H1 (cell line): ENCODE data around the gene BCL11A. TPM values are rescaled to one million over a fixed set of nuclear protein-coding genes. Genes with fewer than 3 reads are reported as not detected.

Experiments used
- CTCF ChIA-PET: fragments of 300-600 bp; sonication (Branson Sonifier 250); formaldehyde crosslinking; loops from one replicate; lab custom pipeline; 2021; ENCODE audit not compliant: partially characterized antibody; lab: Charles Lee
- POLR2A ChIA-PET: fragments of 300-600 bp; sonication (Branson Sonifier 250); formaldehyde crosslinking; loops from one replicate; lab custom pipeline; 2021; ENCODE audit warnings: inconsistent platforms; ENCODE audit not compliant: partially characterized antibody; lab: Charles Lee
- DNase-seq, 2 experiments: peaks; one replicate each; pipeline versions ENCODE4 v3.0.0 to v3.0.0-alpha.2; 2010 to 2022; ENCODE audit warnings: low spot score in 2 of 2, low read depth in 1 of 2, mixed read lengths in 1 of 2
- FAIRE-seq: peaks from 2 replicates; lab custom pipeline; 2011; peaks lifted over from hg19 to GRCh38; lab: Jason Lieb, UNC
- H2AFZ ChIP-seq: 2 replicates; pipeline ENCODE4 v1.8.1; 2012; ENCODE audit warnings: low read length, inconsistent platforms
- H2AK5ac ChIP-seq: 2 replicates; pipeline ENCODE4 v1.6.1; 2013; ENCODE audit warnings: low read depth, low read length
- H2BK120ac ChIP-seq: replicated peaks from 2 replicates; pipeline ENCODE3; 2013; ENCODE audit warnings: low read depth, low read length, inconsistent platforms
- H2BK12ac ChIP-seq: 2 replicates; pipeline ENCODE4 v1.6.1; 2013; ENCODE audit warnings: low read depth, low read length
- H2BK15ac ChIP-seq: 2 replicates; pipeline ENCODE4 v1.6.1; 2013; ENCODE audit warnings: low read length
- H2BK20ac ChIP-seq: 2 replicates; pipeline ENCODE4 v1.6.1; 2013; ENCODE audit warnings: low read length
- H2BK5ac ChIP-seq: 2 replicates; pipeline ENCODE4 v1.6.1; 2013; ENCODE audit warnings: low read depth, low read length
- H3K14ac ChIP-seq: 2 replicates; pipeline ENCODE4 v1.6.1; 2013; ENCODE audit warnings: inconsistent platforms; ENCODE audit not compliant: insufficient read length
- H3K18ac ChIP-seq: 2 replicates; pipeline ENCODE4 v1.6.1; 2013; ENCODE audit warnings: low read length; ENCODE audit errors: extremely low read depth
- H3K23ac ChIP-seq: 2 replicates; pipeline ENCODE4 v1.6.1; 2013; ENCODE audit warnings: inconsistent platforms; ENCODE audit not compliant: insufficient read length
- H3K23me2 ChIP-seq: 2 replicates; pipeline ENCODE4 v1.6.1; 2013; ENCODE audit warnings: low read depth, low read length
- H3K27ac ChIP-seq: 2 replicates; pipeline ENCODE4 v1.6.1; 2011; ENCODE audit warnings: low read depth, low read length, inconsistent platforms
- H3K27me3 ChIP-seq, 4 experiments: replicated peaks in 1 of 4; 1 replicate in 1 of 4; 2 replicates in 3 of 4; pipeline versions ENCODE4 v1.6.1 to v1.8.1; 2011 to 2013; ENCODE audit warnings: low read length in 3 of 4, mild to moderate bottlenecking in 3 of 4, inconsistent platforms in 2 of 4, mixed read lengths in 2 of 4, moderate library complexity in 1 of 4; ENCODE audit not compliant: control insufficient read depth in 3 of 4, insufficient read depth in 3 of 4; ENCODE audit errors: extremely low read depth in 1 of 4
- H3K36me3 ChIP-seq, 4 experiments: 2 replicates each; pipeline versions ENCODE4 v1.6.1 to v1.8.1; 2011 to 2013; ENCODE audit warnings: mild to moderate bottlenecking in 4 of 4, low read length in 3 of 4, moderate library complexity in 2 of 4, control low read depth in 1 of 4, inconsistent platforms in 1 of 4; ENCODE audit not compliant: insufficient read depth in 4 of 4, control insufficient read depth in 2 of 4
- H3K4ac ChIP-seq: replicated peaks from 2 replicates; pipeline ENCODE3; 2013; ENCODE audit warnings: low read length, low read depth, mixed read lengths, inconsistent platforms; ENCODE audit not compliant: insufficient read length
- H3K4me1 ChIP-seq, 4 experiments: replicated peaks in 1 of 4; 1 replicate in 1 of 4; 2 replicates in 3 of 4; pipeline versions ENCODE4 v1.6.1 to v1.8.1; 2011 to 2013; ENCODE audit warnings: low read length in 3 of 4, inconsistent platforms in 2 of 4, mixed read lengths in 1 of 4; ENCODE audit not compliant: insufficient read depth in 4 of 4, control insufficient read depth in 3 of 4
- H3K4me2 ChIP-seq, 2 experiments: 2 replicates each; pipeline versions ENCODE4 v1.6.1 to v1.8.1; 2011 to 2013; ENCODE audit warnings: low read depth in 2 of 2, low read length in 2 of 2, control low read depth in 1 of 2, inconsistent platforms in 1 of 2, mild to moderate bottlenecking in 1 of 2; ENCODE audit not compliant: insufficient read depth in 1 of 2
- H3K4me3 ChIP-seq, 4 experiments: fragments of 200-600, 300-600 bp in 1 of 4; sonication (generic), shearing (Covaris generic), sonication (Bioruptor Twin) in 1 of 4; 2 replicates each; pipeline versions ENCODE4 v1.5.1 to v1.8.1; 2011 to 2016; ENCODE audit warnings: low read length in 4 of 4, low read depth in 3 of 4, control low read depth in 2 of 4, inconsistent platforms in 2 of 4, mild to moderate bottlenecking in 2 of 4, mixed read lengths in 1 of 4, moderate library complexity in 1 of 4; ENCODE audit not compliant: insufficient read depth in 2 of 4; ENCODE audit errors: extremely low read depth in 1 of 4
- H3K56ac ChIP-seq: replicated peaks from 2 replicates; pipeline ENCODE3; 2013; ENCODE audit warnings: low read depth, mild to moderate bottlenecking, mixed read lengths, low read length, inconsistent platforms; ENCODE audit not compliant: insufficient read length
- H3K79me1 ChIP-seq: 2 replicates; pipeline ENCODE4 v1.6.1; 2013; ENCODE audit warnings: low read depth, low read length, control low read depth
- H3K79me2 ChIP-seq, 2 experiments: 2 replicates each; pipeline versions ENCODE4 v1.6.1 to v1.8.1; 2012 to 2013; ENCODE audit warnings: low read length in 2 of 2, mild to moderate bottlenecking in 2 of 2, inconsistent platforms in 1 of 2; ENCODE audit not compliant: insufficient read depth in 2 of 2, control insufficient read depth in 1 of 2
- H3K9ac ChIP-seq, 4 experiments: replicated peaks in 1 of 4; 1 replicate in 1 of 4; 2 replicates in 3 of 4; pipeline versions ENCODE4 v1.6.1 to v1.8.1; 2011 to 2013; ENCODE audit warnings: low read depth in 3 of 4, low read length in 3 of 4, control low read depth in 2 of 4, mild to moderate bottlenecking in 2 of 4, moderate library complexity in 2 of 4, inconsistent platforms in 1 of 4; ENCODE audit errors: extremely low read depth in 1 of 4
- H3K9me3 ChIP-seq, 2 experiments: 2 replicates each; pipeline versions ENCODE4 v1.6.1 to v1.8.1; 2012 to 2013; ENCODE audit warnings: mild to moderate bottlenecking in 2 of 2, moderate library complexity in 2 of 2, control low read depth in 1 of 2, inconsistent platforms in 1 of 2, low read depth in 1 of 2, low read length in 1 of 2, mixed read lengths in 1 of 2; ENCODE audit not compliant: insufficient read depth in 2 of 2
- H4K20me1 ChIP-seq, 2 experiments: replicated peaks in 1 of 2; 2 replicates each; pipeline versions ENCODE3 to v1.8.1; 2011 to 2013; ENCODE audit warnings: inconsistent platforms in 2 of 2, low read length in 2 of 2, mild to moderate bottlenecking in 1 of 2; ENCODE audit not compliant: insufficient read depth in 2 of 2, control insufficient read depth in 1 of 2
- H4K5ac ChIP-seq: 2 replicates; pipeline ENCODE4 v1.6.1; 2013; ENCODE audit warnings: low read length, low read depth, mixed read lengths, inconsistent platforms; ENCODE audit not compliant: insufficient read length
- H4K8ac ChIP-seq: 2 replicates; pipeline ENCODE4 v1.8.0; 2013; ENCODE audit warnings: mild to moderate bottlenecking, moderate library complexity, low read length, inconsistent platforms; ENCODE audit not compliant: insufficient read depth; ENCODE audit errors: extremely low read depth
- H4K91ac ChIP-seq: replicated peaks from 2 replicates; pipeline ENCODE3; 2013; ENCODE audit warnings: low read length, mixed read lengths, inconsistent platforms; ENCODE audit not compliant: insufficient read length
- RAD21 ChIP-seq, 2 experiments: IDR thresholded peaks in 1 of 2; conservative IDR thresholded peaks in 1 of 2; 2 replicates each; pipeline ENCODE4 v1.6.1; 2011; ENCODE audit warnings: low read depth in 2 of 2, low read length in 2 of 2, improper control_type of control experiment in 1 of 2, inconsistent platforms in 1 of 2, mild to moderate bottlenecking in 1 of 2, moderate library complexity in 1 of 2
- RXRA ChIP-seq: IDR thresholded peaks from 2 replicates; pipeline ENCODE4 v1.6.1; 2011; ENCODE audit warnings: low read depth, mild to moderate bottlenecking, low read length, moderate library complexity; ENCODE audit not compliant: insufficient read depth
- WGBS, 2 experiments: shearing (Covaris generic) in 1 of 2; methylation state at CpG; one replicate each; pipeline versions ENCODE4 v1.1.6 to v1.1.7; 2013 to 2015; ENCODE audit warnings: low lambda C conversion rate in 2 of 2, mixed read lengths in 2 of 2, inconsistent platforms in 1 of 2, low coverage in 1 of 2, missing lambda C conversion rate in 1 of 2; ENCODE audit not compliant: insufficient replicate concordance in 2 of 2, insufficient coverage in 1 of 2, insufficient read length in 1 of 2; ENCODE audit errors: extremely low coverage in 1 of 2, missing lambda C conversion rate in 1 of 2; 5-methylcytosine and 5-hydroxymethylcytosine counted together
- polyA plus RNA-seq, 7 experiments: library from polyadenylated mRNA; depleted of rRNA in 3 of 7; stranded (reverse) in 5 of 7; unstranded in 2 of 7; fragments of >200 nt in 5 of 7; fragments of 200-250 nt in 2 of 7; gene quantifications; 1 replicate in 5 of 7; 2 replicates in 1 of 7; 4 replicates in 1 of 7; pipeline versions ENCODE4 v1.2.1 to v1.2.3, GENCODE V29; 2011 to 2013; ENCODE audit warnings: missing spikeins in 2 of 7, mixed read lengths in 2 of 7
- total RNA-seq: library from RNA; stranded (reverse); fragmentation: NEBNext Ultra II Directional; extraction: Animal tissue kit (Norgen Biotek cat#: 25700); gene quantifications from 2 replicates; pipeline ENCODE4 v1.2.1, GENCODE V29; 2021

Gene BCL11A
- total and polyA plus RNA-seq, 2 of the 8 experiments (the other 6 are each of a cell fraction or from before 2014, with no cell fraction given), result 11.9 to 59.3 TPM

DNA sequence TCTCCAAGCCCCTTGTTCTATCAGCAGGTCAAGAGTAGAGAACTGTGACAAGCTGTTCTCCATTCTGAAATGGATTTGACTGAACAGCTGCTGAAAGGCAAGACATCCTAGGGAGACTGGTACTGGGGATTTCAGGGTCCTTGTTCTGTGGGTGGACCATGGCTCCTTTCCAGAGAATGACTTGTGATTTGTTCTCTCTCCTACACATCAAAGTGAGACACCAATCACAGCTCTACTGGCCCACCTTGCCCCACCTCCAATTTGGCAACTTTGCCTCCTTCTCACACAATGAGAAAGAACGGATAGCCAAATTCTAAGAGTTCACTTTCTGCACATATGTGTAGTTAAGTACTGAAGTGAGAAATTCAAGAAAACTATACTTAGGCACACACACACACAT is 67.4 kb downstream of the BCL11A start:
- Histone ChIP-seq H3K9ac (no peak overlapping the region), H3K14ac (no peak overlapping the region), H2BK20ac (no peak overlapping the region), H4K8ac (no peak overlapping the region), H4K91ac (no peak overlapping the region), H4K5ac (no peak overlapping the region), H4K20me1 (peaks cover 7 to 16% of the 10 kb centered on the region in 2 experiments), H3K23ac (no peak overlapping the region), H3K79me2 (peaks cover 14 to 88% of the 10 kb centered on the region in 2 experiments), H2BK12ac (no peak overlapping the region), H2BK5ac (no peak overlapping the region), H3K56ac (no peak overlapping the region), H2BK15ac (no peak overlapping the region), H3K4me3 (no peak overlapping the region), H3K27ac (no peak overlapping the region), H3K18ac (no peak overlapping the region), H2AFZ (no peak overlapping the region), H3K4ac (no peak overlapping the region), H3K79me1 (peaks cover 5% of the 10 kb centered on the region; the same call in 1 of the 2 replicates), H3K4me1 (peaks cover 10 to 20% (median 12%) of the 10 kb centered on the region in 4 experiments), H3K27me3 (no peaks in the 10 kb centered on the region), H2AK5ac (no peak overlapping the region), H3K36me3 (peaks cover 0 to 12% (median 3%) of the 10 kb centered on the region in 4 experiments; a peak in 6 of 8 replicates), H2BK120ac (no peak overlapping the region), H3K23me2 (no peaks in the 10 kb centered on the region), H3K4me2 (no peak overlapping the region), H3K9me3 (no peaks in the 10 kb centered on the region)
- FAIRE-seq (no peak), DNase-seq (no peak)
- POLR2A ChIA-PET, result interaction anchor here (0.7 to 1.1 kb wide), 2 partner anchors 10 to 36 kb away, joined by 3 read pairs; no protein-coding TSS in a partner anchor
- CTCF ChIA-PET, result interaction anchor here (0.9 to 1.4 kb wide), 5 partner anchors 10 to 149 kb away, joined by 3 to 4 read pairs (median 4); no protein-coding TSS in a partner anchor
- 89% methylated on average over 1 of the region's 1 CpG; no CpG with 5 or more reads in 1 of the 2 experiments for WGBS, 2 experiments
- TF ChIP-seq RXRA (no peak), RAD21 (IDR thresholded peaks at IDR 0.05 in 1 of 2, conservative IDR thresholded peaks at IDR 0.05 in 1 of 2; ENCODE audit: low read depth in 2 of 2, low read length in 2 of 2) (no peak)
